ENCODE measurements around the gene NEDD8. TPM values are rescaled to one million over a fixed set of nuclear protein-coding genes. Genes with fewer than 3 reads are reported as not detected.

Gene NEDD8
- total RNA-seq, 4 donors from 2014 or later, result 106 to 156 (median 122) TPM

DNA sequence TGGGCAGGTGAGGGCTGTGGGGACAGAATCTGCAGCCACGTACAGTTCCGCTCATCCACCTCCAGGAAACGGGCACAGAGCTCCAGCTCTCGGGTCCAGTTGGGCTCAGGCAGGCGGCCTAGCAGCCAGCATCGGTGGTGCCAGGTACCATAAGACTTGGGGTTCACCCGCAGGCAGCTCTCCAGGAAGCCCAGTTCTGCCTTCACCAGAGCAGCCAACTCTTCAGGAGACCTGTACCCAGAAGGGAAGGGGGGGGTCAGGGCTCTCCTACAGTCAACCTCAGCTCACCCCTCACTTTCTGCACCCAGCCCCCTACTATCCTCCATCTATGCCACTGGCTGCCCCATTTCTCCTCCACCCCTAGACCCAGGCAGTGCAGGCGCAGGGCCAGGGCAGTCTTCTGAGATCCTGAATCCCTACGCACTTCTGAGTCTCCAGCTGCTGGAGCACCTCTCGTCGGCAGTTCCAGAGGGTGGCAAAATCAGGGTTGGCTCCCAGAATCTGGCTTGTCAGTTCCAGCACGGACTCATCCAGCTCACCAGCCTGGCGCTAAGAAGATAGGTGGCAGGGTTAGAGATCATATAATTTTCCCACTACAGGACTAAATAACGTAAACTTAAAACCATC, 37.9 kb upstream of the NEDD8 start:
- no peak for TF ChIP-seq CTCF (IDR thresholded peaks at IDR 0.05; ENCODE audit: low read depth)

DNA sequence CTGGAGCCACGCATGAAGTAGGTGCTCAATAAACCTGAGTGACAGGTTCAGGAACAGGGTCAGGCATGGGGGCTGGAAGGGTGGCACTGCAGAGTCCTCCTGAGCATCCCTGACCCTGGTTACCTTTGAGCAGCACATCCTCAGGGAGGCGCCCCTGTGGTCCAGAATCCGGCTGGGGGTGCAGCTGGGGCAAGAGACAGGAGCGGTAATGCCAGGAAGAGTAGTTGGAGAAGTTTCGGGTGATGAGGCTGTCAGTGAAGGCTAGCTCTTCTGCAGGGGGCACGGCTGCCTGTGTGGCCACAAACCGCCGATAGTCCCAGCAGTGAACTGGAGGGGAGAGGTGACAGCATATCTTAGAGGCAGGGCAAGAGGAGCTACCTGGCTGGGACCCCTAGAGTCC, 37.2 kb upstream of the NEDD8 start:
- no peak for TF ChIP-seq CTCF (IDR thresholded peaks at IDR 0.05; ENCODE audit: low read depth)

- TF ChIP-seq CTCF (IDR thresholded peaks at IDR 0.05; ENCODE audit: low read depth), result no peak
Measured at GRCh38 chr14:24268225-24268624, 36.1 kb upstream of the NEDD8 start.

GRCh38 chr14:24267516-24267915, 35.3 kb upstream of the NEDD8 start:
- no peak for TF ChIP-seq CTCF (IDR thresholded peaks at IDR 0.05; ENCODE audit: low read depth)

- no peak for TF ChIP-seq CTCF (IDR thresholded peaks at IDR 0.05; ENCODE audit: low read depth)
Measured at GRCh38 chr14:24266344-24267244, 34.4 kb upstream of the NEDD8 start.

DNA sequence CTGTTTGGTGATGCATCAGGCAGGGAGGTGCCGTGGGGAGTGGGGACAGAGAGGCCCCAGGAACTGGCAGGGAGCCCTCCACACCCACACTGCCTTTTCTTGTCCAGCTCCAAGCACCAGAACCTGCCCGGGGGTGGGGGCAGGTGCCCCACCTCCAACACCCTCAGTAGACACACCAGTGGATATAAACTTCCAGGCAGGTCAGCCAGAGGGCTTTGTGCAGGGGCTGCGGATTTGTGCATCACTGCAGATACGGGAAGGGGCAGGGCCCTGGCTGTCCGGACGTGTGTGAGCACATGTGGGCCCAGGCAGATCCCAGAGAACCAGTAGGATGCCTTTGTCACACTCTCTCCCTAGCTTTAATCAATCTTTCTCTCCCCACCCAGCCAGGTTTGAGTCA, 32.1 kb upstream of the NEDD8 start:
- no peak for TF ChIP-seq CTCF (IDR thresholded peaks at IDR 0.05; ENCODE audit: low read depth)

GRCh38 chr14:24263848-24264247, 31.7 kb upstream of the NEDD8 start:
- no peak for TF ChIP-seq CTCF (IDR thresholded peaks at IDR 0.05; ENCODE audit: low read depth)
